WTC11 (cell line): ENCODE data around the gene CFAP221.

Experiments
- CREB1 ChIP-seq: sonication (generic); formaldehyde crosslinking; IDR thresholded peaks from 2 replicates; pipeline ENCODE4 v1.8.0; 2023; ENCODE audit warnings: mild to moderate bottlenecking, missing genetic modification reagents
- CREM ChIP-seq: sonication (generic); formaldehyde crosslinking; IDR thresholded peaks from 2 replicates; pipeline ENCODE4 v1.8.1; 2022; ENCODE audit warnings: mild to moderate bottlenecking, missing genetic modification reagents, moderate library complexity
- ELF4 ChIP-seq: sonication (generic); formaldehyde crosslinking; IDR thresholded peaks from 2 replicates; pipeline ENCODE4 v1.8.1; 2022; ENCODE audit warnings: low read depth, mild to moderate bottlenecking, moderate library complexity, missing genetic modification reagents
- ESRRA ChIP-seq: sonication (generic); formaldehyde crosslinking; IDR thresholded peaks from 2 replicates; pipeline ENCODE4 v1.8.1; 2022; ENCODE audit warnings: mild to moderate bottlenecking, missing genetic modification reagents, borderline replicate concordance
- GRHL2 ChIP-seq: fragments of 250-450 bp; sonication (Bioruptor Pico); IDR thresholded peaks from 2 replicates; pipeline ENCODE4 v1.8.0; 2022; ENCODE audit warnings: mild to moderate bottlenecking, moderate library complexity; ENCODE audit not compliant: insufficient replicate concordance, severe bottlenecking
- NR1H2 ChIP-seq: sonication (generic); formaldehyde crosslinking; IDR thresholded peaks from 2 replicates; pipeline ENCODE4 v1.9.0; 2021; ENCODE audit warnings: mild to moderate bottlenecking, moderate library complexity, missing genetic modification reagents
- PREB ChIP-seq: sonication (generic); formaldehyde crosslinking; IDR thresholded peaks from 2 replicates; pipeline ENCODE4 v1.8.1; 2022; ENCODE audit warnings: mild to moderate bottlenecking, missing genetic modification reagents, moderate library complexity, borderline replicate concordance
- ZBTB21 ChIP-seq: sonication (generic); formaldehyde crosslinking; IDR thresholded peaks from 2 replicates; pipeline ENCODE4 v1.8.1; 2023; ENCODE audit warnings: mild to moderate bottlenecking, missing genetic modification reagents, borderline replicate concordance
- ZNF138 ChIP-seq: sonication (generic); formaldehyde crosslinking; conservative IDR thresholded peaks from 2 replicates; pipeline ENCODE4 v1.8.1; 2022; ENCODE audit warnings: mild to moderate bottlenecking, moderate library complexity, missing genetic modification reagents
- ZNF396 ChIP-seq: fragments of 250-450 bp; sonication (Bioruptor Pico); IDR thresholded peaks from 2 replicates; pipeline ENCODE4 v1.8.0; 2021; ENCODE audit warnings: mild to moderate bottlenecking, moderate library complexity, borderline replicate concordance
- TF ChIP-seq, protein P1 (sequence below): fragments of 200-600 bp; IDR thresholded peaks from 2 replicates; pipeline ENCODE4 v1.8.0; 2022; ENCODE audit warnings: antibody characterized with exemption
- TF ChIP-seq, protein P2 (sequence below): sonication (generic); formaldehyde crosslinking; IDR thresholded peaks from 2 replicates; pipeline ENCODE4 v1.8.0; 2022; ENCODE audit warnings: missing genetic modification reagents
- TF ChIP-seq, protein P3 (sequence below): sonication (generic); formaldehyde crosslinking; IDR thresholded peaks from 2 replicates; pipeline ENCODE4 v1.8.1; 2023; ENCODE audit warnings: mild to moderate bottlenecking, moderate library complexity, missing genetic modification reagents
- TF ChIP-seq, protein P4 (sequence below): sonication (generic); formaldehyde crosslinking; IDR thresholded peaks from 2 replicates; pipeline ENCODE4 v1.8.0; 2022; ENCODE audit warnings: mild to moderate bottlenecking, missing genetic modification reagents

GRCh38 chr2:119649364-119649917, 105.2 kb downstream of the CFAP221 start:
- TF ChIP-seq, protein P1, sequence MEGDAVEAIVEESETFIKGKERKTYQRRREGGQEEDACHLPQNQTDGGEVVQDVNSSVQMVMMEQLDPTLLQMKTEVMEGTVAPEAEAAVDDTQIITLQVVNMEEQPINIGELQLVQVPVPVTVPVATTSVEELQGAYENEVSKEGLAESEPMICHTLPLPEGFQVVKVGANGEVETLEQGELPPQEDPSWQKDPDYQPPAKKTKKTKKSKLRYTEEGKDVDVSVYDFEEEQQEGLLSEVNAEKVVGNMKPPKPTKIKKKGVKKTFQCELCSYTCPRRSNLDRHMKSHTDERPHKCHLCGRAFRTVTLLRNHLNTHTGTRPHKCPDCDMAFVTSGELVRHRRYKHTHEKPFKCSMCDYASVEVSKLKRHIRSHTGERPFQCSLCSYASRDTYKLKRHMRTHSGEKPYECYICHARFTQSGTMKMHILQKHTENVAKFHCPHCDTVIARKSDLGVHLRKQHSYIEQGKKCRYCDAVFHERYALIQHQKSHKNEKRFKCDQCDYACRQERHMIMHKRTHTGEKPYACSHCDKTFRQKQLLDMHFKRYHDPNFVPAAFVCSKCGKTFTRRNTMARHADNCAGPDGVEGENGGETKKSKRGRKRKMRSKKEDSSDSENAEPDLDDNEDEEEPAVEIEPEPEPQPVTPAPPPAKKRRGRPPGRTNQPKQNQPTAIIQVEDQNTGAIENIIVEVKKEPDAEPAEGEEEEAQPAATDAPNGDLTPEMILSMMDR = no peak
- TF ChIP-seq ELF4 (CRISPR knock-in tag) (no peak), GRHL2 (no peak), ZBTB21 (CRISPR knock-in tag) (no peak), CREM (CRISPR knock-in tag) (no peak), ZNF138 (CRISPR knock-in tag) (no peak), NR1H2 (CRISPR knock-in tag) (no peak), PREB (no peak), ESRRA (CRISPR knock-in tag) (no peak), ZNF396 (CRISPR knock-in tag) (no peak), CREB1 (CRISPR knock-in tag) (no peak)
- TF ChIP-seq, protein P2, sequence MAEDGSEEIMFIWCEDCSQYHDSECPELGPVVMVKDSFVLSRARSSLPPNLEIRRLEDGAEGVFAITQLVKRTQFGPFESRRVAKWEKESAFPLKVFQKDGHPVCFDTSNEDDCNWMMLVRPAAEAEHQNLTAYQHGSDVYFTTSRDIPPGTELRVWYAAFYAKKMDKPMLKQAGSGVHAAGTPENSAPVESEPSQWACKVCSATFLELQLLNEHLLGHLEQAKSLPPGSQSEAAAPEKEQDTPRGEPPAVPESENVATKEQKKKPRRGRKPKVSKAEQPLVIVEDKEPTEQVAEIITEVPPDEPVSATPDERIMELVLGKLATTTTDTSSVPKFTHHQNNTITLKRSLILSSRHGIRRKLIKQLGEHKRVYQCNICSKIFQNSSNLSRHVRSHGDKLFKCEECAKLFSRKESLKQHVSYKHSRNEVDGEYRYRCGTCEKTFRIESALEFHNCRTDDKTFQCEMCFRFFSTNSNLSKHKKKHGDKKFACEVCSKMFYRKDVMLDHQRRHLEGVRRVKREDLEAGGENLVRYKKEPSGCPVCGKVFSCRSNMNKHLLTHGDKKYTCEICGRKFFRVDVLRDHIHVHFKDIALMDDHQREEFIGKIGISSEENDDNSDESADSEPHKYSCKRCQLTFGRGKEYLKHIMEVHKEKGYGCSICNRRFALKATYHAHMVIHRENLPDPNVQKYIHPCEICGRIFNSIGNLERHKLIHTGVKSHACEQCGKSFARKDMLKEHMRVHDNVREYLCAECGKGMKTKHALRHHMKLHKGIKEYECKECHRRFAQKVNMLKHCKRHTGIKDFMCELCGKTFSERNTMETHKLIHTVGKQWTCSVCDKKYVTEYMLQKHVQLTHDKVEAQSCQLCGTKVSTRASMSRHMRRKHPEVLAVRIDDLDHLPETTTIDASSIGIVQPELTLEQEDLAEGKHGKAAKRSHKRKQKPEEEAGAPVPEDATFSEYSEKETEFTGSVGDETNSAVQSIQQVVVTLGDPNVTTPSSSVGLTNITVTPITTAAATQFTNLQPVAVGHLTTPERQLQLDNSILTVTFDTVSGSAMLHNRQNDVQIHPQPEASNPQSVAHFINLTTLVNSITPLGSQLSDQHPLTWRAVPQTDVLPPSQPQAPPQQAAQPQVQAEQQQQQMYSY (CRISPR knock-in tag) = no peak
- TF ChIP-seq, protein P3, sequence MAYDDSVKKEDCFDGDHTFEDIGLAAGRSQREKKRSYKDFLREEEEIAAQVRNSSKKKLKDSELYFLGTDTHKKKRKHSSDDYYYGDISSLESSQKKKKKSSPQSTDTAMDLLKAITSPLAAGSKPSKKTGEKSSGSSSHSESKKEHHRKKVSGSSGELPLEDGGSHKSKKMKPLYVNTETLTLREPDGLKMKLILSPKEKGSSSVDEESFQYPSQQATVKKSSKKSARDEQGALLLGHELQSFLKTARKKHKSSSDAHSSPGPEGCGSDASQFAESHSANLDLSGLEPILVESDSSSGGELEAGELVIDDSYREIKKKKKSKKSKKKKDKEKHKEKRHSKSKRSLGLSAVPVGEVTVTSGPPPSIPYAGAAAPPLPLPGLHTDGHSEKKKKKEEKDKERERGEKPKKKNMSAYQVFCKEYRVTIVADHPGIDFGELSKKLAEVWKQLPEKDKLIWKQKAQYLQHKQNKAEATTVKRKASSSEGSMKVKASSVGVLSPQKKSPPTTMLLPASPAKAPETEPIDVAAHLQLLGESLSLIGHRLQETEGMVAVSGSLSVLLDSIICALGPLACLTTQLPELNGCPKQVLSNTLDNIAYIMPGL (CRISPR knock-in tag) = no peak
- TF ChIP-seq, protein P4, sequence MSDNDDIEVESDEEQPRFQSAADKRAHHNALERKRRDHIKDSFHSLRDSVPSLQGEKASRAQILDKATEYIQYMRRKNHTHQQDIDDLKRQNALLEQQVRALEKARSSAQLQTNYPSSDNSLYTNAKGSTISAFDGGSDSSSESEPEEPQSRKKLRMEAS (CRISPR knock-in tag) = no peak
